HG02938 (cell line): ENCODE measurements around the gene TROAP.

Experiments
- ATAC-seq: cut with Tn5 transposase; IDR thresholded peaks from one replicate; pipeline ENCODE4 v1.9.1; 2021; ENCODE audit warnings: mild to moderate bottlenecking, moderate library complexity; ENCODE audit not compliant: unreplicated experiment

The TROAP gene

DNA sequence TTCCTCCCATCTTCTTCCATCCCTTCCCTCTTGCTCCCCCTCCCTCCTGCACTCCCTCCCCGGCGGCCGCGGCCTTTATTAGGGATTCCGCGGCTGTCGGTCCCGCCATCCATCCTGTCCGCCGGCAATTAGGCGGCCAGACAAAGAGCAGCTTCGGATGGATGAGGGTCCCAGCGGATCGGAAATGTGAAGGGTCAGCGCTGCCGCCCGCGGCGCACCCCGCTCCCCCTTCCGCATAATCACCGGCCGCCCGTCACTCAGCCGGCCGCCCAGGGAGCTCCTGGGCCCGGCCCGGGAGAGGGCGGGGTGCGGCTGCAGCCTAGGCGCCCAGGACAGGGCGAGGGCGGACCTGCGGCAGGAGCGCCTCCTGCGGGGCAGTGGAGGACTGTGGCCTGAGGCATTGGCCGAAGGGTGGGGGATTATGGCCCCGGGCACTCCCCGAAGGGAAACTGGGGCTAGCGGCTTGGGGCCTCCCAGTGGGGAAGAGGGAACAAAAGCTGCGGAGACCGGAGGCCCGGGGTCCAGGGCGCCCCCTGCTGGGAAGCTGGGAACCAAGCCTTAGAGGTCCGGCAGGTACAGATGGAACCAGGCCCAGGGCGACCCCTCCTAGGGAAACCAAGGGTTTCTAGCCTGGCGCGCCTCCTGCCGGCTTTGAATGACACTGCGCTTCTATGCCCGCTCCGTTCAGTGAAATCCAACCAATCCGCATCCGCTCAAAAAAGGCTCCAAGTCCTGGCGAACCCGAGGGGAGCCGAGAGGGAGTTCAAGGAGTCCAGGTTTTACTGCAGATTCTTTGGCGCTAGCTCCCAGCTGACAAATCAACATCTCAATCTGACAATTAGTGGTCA lies 19.2 kb downstream of the TROAP start:
- no peak for ATAC-seq

DNA sequence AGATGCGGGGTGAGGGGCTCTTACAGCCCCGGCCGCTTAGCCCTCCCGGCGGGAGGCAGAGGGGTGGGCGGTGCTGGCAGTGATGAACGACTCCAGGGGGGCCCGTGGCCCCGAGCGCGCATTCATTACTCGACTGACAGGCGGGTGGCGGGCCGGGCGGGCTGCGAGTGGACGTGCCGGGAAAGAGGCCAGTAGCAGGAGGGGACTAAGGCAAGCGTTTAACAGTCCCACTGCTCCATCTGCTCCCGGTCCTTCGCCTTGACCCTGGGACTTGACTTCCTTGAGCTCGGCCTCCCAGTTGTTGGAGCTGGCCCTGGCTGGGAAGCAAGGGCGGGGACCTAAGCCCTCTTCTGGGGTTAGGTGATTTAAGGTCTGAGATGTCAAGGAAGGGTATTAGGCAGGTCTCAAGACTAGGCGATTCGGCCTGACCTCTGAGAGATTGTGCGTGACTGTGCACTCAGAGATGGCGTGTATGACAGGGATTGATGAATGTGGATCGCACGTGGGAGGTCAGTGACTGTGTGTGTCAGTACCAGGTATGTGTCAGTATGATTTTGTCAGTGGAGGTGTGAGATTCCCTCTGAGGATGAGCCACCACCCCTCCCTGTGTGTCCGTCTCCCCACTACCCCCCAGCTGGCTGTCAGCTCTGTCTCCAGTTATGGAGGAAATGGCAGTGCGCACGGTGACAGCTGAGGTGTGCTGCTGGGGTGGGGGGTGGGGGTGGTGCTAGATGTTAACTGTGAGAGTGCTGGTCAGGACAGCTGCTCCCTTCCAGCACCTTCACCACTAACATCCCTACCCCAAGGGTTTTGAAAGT lies 20.1 kb downstream of the TROAP start:
- no peak for ATAC-seq

DNA sequence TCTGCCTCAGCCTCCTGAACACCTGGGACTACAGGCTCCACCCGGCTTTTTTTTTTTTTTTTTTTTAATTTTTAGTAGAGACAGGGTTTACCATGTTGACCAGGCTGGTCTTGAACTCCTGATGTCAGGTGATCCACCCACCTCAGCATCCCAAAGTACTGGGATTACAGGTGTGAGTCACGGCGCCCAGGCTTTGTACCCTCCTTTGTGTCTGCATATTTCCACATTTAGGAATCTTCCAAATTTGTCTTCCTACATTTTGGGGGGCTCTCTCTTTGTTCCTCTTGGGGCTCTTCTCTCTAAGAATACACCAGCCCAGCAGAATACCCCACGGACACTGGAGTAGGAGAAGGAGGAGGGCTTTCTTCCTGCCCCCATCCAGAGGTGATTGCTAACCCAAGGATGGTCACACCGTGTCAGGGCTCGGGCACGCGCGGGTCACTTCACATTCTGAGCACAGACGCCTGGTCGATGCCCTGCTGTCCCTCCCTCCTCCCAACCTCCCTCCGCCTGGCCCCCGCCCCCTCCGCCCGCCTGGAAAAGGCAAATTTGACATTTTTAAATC lies 21.5 kb downstream of the TROAP start:
- no peak for ATAC-seq

DNA sequence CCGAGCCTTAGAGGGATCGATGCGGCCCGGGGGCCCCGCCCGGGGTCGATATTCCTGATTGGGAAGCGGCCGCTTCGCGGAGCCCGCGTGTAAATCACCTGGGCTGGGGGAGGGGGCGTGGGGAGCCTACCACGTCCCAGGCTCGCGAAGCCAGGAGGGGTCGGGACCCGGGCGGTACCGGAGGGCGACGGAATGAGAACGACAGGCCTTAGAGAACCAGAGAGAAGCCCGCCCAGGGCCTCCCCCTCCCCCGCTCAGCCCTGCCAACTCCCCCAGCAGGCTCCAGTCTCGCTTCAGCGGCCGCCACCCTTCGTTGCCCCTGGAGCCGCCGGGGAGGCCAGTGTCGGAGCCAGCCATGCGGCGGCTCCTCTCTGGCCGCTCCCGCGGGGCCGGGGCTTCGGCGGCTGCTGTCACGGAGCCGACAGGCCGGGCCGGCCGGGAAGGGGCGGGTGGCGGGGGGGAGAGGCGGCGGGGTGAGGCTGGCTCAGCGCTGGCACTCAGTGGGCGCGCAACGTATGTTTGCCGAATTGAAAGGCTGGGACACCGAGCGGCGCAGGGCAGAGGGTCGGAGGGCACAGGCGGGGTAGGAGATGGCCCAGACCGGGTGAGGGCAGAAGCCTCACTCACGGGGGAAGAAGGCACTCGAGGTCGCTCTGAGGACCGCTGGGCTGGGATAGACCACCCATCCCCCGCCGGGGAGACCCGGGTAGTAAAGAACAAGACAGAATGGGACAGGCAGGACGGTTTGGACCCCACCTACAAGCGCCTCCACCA lies 22.2 kb downstream of the TROAP start:
- no peak for ATAC-seq

DNA sequence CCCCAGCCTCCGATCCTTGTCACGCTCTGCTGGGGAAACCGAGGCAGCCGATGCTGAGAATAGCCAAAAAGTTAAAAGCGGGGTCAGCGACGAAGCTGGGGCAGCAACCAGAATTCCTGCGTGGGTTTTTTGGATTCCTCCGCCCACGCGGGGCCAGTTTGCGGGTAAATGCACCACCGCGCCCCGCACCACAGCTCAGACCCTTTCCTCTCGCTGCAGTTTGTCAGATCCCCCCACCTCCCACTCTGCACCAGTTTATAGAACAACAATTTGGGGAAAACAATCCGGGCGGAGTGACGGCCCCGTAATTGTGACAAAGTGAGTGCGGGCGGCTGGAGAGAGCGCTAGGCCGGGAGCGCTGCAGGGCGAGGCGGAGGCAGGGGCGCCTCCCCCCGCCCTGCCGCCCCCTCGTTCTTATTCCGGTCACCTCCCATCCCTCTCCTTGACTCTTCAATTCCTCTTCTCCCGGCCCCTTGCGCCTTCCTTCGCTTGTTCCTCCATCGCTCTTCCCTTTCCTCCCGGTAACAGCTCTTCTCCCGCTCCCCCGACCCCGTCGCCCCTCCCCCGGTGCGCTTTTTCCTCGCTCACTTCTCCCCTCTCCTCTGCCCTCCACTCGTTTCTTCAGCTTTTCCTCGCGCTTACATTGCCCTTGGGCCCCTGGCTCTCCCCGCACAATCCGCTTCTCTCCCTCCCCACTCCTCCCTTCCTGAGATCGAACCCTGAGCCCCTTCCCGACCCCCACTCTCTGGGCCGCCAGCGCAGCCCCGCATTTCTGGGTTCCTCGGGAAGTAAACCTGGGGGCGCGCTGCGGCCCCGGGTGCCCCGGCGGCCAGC lies 23.0 kb downstream of the TROAP start:
- no peak for ATAC-seq

DNA sequence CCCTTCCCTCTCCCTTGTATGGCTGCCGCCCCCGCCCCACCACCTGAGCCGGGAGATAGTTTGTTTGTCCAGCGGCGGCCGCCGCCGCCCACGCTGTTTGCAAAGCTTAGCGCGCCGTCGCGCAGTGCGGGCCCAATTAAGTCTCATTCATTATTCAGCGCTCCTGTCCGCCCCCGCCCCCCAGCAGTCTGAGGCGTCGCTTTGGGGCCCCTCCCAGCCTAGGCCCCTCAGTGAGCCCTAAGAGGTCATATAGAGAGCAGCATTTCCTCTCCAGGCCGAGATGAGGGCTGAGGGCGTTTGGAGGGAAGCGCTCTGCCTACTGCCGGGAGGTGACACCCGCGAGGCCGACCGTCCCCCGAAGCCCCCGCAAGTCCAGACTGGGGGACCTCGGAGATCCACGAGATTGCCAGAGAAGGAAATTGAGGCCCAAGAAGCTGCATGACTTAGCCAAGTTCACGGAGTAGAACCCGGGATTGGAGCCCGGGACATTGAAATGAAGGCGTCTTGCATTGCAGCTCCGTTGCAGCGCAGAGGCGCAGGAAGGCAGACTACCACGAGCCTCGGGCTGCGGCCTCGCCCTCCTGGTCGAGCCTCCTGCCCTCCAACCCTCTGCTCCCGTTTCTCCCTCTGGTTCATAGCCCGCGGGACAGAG lies 23.7 kb downstream of the TROAP start, which contains the start of gene DNAJC22:
DNAJC22 (plus strand) TSS at position 230 of the 652 bp plus-strand sequence. CDS start 1,985 bp downstream, outside the sequence.
- no peak for ATAC-seq

DNA sequence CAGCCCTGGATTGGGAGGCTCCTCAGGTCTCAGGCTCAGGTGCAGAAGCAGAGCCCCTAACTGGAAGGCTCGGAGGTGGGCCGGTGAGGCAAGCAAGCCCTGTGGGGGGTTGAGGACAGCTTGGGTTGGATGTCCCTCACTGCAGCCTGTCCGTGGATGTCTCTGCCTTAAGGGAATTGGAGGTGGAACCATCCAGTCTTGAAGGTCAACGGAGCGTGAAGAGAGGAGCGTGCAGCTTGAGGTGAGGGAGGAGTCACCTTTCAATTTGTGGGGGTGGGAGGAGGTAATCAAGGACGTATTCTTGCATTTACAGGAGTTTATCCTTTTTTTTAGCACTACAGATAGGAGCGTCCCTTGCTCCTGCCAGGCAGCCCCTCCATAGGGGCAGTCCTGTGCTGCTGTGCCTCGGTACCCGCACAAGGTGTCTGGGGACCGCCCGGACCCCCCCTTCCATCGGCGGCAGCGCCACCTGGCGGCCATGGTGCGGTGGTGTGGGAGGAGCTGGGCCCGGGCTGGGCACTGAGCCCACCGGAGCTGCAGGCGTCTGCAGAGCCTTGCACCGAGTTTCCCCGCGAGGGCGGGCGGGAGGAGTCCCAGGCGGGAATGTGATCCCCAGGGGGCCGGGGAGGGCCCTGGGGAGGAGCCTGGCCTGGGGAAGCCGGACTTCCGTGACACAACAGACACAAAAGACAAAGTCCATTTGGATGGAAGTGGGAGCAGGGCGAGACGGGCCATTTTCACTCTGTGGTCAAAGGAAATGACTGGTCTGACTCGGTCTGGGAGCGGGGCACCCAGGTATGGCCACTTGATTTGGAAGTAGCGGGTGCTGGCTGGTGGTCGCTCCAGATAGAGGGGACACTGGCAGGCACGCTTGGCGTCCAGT lies 24.5 kb downstream of the TROAP start:
- no peak for ATAC-seq

DNA sequence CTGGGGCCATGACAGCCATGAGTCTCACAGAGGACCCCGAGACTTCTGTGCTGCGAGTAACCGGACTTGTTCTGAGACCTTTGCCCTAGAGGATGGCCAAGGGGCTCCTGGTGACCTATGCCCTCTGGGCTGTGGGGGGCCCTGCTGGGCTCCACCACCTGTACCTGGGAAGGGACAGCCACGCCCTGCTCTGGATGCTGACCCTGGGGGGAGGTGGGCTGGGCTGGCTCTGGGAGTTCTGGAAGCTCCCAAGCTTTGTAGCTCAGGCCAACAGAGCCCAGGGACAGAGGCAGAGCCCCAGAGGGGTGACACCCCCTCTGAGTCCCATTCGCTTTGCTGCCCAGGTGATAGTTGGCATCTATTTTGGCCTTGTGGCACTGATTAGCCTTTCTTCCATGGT lies 25.7 kb downstream of the TROAP start:
- no peak for ATAC-seq

DNA sequence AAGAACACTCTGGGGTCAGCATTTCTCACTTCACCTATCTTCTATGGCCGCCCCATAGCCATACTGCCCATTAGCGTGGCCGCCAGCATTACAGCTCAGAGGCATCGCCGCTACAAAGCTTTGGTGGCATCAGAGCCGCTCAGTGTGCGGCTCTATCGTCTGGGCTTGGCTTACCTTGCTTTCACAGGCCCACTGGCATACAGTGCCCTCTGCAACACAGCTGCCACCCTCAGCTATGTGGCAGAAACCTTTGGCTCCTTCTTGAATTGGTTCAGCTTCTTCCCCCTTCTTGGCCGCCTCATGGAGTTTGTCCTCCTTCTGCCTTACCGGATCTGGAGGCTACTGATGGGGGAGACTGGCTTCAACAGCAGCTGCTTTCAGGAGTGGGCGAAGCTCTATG lies 26.2 kb downstream of the TROAP start:
- ATAC-seq = no peak

DNA sequence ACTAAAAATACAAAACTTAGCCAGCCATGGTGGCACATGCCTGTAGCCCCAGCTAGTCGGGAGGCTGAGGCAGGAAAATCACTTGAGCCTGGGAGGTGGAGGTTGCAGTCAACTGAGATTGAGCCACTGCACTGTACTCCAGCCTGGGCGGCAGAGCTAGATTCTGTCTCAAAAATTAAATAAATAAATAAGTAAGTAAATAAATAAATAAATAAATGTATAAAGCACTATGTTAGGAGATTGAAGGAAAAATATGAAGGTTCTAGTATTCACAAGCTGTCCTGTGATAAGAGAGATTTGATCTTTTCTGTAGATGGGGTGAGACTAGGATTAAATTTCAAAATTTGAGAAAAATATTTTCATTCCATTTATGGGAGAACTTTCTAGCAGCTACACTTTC lies 29.3 kb downstream of the TROAP start:
- ATAC-seq = no peak

DNA sequence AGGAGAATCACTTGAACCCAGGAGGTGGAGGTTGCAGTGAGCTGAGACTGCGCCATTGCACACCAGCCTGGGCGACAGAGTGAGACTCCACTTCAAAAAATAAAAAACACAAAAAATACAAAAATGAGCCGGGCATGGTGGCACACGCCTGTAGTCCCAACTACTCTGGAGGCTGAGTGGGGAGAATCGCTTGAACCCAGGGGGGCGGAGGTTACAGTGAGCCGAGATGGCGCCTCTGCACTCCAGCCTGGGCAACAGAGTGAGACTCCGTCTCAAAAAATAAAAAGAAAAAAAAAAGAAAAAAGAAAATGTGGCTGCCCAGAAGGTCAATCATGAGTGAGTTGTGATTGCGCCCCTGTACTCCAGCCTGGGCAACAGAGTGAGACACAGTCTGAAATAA lies 32.9 kb downstream of the TROAP start:
- no peak for ATAC-seq

DNA sequence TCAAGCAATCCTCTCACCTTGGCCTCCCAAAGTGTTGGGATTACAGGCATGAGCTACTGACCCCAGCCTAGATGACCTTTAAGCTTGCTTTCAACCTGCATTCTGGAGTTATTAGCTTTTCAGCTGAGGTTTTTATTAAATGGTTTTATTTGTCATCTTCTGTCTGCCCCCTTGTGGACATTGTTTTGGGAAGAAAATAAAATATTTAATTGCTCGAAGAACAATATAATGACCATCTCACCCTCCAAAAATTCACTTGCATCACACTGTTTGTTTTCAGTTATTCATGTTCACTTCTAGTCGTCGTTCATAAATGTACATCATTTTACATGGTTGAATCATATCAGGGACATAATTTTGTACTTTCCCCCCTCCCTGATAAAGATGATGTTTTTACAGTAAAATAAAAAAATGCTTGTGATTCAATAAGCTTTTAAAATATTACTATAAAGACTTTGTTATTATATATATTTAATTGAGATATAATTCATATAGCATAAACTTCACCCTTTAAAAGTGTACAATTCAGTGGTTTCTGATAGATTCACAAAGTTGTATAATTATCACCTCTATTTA lies 34.1 kb downstream of the TROAP start:
- no peak for ATAC-seq

DNA sequence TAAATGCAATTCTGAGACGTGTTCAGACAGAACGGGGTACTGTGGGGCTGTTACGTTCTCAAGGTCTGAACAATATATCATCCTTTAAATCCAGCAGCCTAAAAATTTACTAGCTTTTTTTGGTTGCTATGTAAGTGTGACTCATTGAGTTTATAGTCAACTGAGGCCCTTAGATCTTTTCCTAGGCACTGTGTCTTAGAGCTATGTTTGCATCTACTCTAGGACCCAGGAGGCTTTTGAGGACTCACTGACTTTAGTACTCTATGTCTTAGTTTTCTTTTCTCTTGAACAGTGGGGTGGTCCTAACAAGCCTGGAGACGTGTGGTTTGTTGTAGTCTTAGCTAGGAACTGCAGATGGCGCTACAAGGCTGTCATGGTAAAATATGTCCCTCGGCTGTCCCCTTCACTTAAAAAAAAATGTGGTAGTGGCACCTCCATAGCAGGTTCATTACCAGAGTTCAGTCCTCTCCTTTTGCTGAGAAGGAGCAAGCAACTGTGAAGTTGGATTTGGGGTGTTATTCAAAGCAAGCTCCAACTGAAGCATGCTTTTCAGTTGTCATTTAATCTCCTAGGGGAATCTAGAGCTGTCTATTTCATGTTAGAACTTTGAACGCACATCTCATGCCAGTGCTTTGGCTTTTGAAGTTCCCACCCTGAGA lies 35.6 kb downstream of the TROAP start:
- ATAC-seq = no peak

DNA sequence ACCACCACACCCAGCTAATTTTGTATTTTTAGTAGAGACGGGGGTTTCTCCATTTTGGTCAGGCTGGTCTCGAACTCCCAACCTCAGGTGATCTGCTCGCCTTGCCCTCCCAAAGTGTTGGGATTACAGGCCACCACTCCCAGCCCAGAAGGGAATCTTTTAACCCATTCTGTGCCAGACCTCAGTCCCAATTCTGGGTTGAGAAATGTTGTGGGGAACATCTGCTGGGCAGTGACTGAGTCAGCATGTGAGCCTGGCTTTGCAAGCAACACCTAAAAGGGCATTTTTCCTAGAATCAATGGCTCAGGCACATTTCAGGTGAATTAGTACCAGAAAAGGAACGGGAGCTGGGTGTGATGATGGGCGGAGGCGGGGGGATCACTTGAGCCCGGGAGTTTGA lies 36.6 kb downstream of the TROAP start:
- ATAC-seq = no peak

DNA sequence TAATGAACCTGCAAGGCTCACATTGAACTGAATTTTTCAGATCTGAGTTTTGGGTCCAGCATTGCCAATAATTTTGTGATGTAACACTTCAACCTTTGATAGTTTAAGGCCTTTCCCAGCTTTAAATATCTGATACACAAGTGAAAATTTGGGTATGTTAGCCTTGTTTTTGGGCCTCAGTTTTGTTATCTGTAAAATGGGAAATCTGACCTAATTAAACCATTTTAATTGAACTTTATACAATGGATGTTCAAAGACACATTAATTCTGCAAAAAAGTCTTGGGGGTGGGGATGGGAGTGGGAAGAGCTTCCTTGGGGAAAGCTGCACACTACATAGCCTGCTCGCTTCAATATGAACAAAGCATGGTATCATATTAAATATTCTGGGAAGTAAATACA lies 39.0 kb downstream of the TROAP start:
- ATAC-seq = no peak

DNA sequence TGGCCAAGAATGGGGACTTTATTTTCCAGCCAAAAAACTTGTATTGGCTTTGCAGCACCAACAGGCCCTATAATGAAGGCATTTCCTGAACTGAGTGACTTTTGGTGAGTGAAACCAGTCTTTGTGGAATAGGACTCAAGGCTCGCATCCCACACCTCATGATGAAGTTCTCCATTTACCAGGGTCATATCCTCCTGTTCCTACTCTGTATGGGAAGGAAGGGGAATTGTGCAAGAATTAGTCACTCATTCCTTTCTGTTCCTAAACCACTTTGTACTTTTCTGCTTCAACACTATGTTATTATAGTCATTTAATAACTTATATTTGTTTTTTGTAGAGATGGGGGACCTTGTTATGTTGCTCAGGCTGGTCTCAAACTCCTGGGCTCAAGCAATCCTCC lies 41.9 kb downstream of the TROAP start:
- ATAC-seq = no peak

DNA sequence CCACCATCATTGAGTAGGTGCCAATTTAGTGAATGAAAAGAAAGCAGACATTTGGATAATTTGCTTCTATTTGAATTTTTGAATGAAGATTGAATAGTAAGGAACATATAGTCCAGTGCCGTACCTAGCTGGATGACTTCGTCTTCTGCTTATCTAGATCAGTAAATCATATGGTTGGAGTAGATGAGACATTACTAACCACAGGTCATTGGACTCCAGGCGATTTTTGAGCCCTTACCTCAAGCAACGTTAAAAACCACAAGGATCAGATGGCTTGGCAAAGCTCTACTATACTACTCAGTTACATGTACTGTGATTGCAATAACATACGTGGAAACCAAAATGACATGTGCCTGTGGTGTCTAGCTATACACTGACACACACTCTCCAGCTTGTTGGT lies 42.5 kb downstream of the TROAP start:
- no peak for ATAC-seq
